ENCODE results near the gene DNAJC16.

DNA sequence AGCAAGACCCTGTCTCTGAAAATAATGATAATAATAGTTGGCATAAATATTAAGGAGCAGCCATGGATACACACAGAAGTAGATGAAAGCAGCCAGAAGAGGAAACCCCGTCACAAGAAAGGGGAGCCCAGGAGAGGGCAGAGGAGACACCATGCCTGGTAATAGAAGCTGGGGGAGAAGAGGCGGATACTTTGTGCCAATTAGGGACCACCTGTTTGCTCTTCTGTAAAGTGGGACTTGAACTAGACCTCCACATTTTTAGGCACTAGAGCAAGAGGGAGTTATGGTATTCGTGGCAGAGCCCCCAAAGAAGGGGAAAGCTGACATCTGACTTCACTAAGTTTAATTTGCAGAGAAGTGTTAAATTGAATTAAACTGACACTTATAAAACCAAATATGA, 38.3 kb upstream of the DNAJC16 start:
- TF ChIP-seq GLIS3 (CRISPR knock-in tag; IDR thresholded peaks at IDR 0.05), result no peak
- no peak for TF ChIP-seq BACH2 (CRISPR knock-in tag; IDR thresholded peaks at IDR 0.05; ENCODE audit: borderline replicate concordance)
- no peak for TF ChIP-seq SNAI2 (CRISPR knock-in tag; IDR thresholded peaks at IDR 0.05)
- TF ChIP-seq, protein P1, sequence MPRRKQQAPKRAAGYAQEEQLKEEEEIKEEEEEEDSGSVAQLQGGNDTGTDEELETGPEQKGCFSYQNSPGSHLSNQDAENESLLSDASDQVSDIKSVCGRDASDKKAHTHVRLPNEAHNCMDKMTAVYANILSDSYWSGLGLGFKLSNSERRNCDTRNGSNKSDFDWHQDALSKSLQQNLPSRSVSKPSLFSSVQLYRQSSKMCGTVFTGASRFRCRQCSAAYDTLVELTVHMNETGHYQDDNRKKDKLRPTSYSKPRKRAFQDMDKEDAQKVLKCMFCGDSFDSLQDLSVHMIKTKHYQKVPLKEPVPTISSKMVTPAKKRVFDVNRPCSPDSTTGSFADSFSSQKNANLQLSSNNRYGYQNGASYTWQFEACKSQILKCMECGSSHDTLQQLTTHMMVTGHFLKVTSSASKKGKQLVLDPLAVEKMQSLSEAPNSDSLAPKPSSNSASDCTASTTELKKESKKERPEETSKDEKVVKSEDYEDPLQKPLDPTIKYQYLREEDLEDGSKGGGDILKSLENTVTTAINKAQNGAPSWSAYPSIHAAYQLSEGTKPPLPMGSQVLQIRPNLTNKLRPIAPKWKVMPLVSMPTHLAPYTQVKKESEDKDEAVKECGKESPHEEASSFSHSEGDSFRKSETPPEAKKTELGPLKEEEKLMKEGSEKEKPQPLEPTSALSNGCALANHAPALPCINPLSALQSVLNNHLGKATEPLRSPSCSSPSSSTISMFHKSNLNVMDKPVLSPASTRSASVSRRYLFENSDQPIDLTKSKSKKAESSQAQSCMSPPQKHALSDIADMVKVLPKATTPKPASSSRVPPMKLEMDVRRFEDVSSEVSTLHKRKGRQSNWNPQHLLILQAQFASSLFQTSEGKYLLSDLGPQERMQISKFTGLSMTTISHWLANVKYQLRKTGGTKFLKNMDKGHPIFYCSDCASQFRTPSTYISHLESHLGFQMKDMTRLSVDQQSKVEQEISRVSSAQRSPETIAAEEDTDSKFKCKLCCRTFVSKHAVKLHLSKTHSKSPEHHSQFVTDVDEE (CRISPR knock-in tag; IDR thresholded peaks at IDR 0.05), result no peak
- no peak for TF ChIP-seq ISL1 (CRISPR knock-in tag; IDR thresholded peaks at IDR 0.05)
- TF ChIP-seq CSRNP3 (CRISPR knock-in tag; IDR thresholded peaks at IDR 0.05), result no peak
- no peak for TF ChIP-seq PATZ1 (CRISPR knock-in tag; IDR thresholded peaks at IDR 0.05; ENCODE audit: borderline replicate concordance)

Measured in SK-N-SH treated with all-trans-retinoic acid at 6 μM for 48 hours (cell line).